Duodenal mucosa (tissue), 2 donors: ENCODE measurements around the gene CLDN19.
"Not testable (repeated sequence)": the region's sequence is repeated elsewhere in the genome, so short reads cannot be mapped to it uniquely, and the experiment has no call there.

ENCODE experiments used
- H3K27ac ChIP-seq: one replicate; pipeline ENCODE4 v1.7.0; 2013; ENCODE audit warnings: low read depth, low read length
- H3K27me3 ChIP-seq, 2 donors: one replicate each; pipeline ENCODE4 v1.7.0; 2013; ENCODE audit warnings: low read length in 2 of 2, control low read depth in 1 of 2; ENCODE audit not compliant: insufficient read depth in 2 of 2, control insufficient read depth in 1 of 2
- H3K36me3 ChIP-seq, 2 donors: one replicate each; pipeline ENCODE4 v1.7.0; 2013; ENCODE audit warnings: low read length in 2 of 2, control low read depth in 1 of 2; ENCODE audit not compliant: insufficient read depth in 2 of 2, control insufficient read depth in 1 of 2
- H3K4me1 ChIP-seq, 2 donors: one replicate each; pipeline ENCODE4 v1.7.0; 2013; ENCODE audit warnings: low read length in 2 of 2, control low read depth in 1 of 2; ENCODE audit not compliant: insufficient read depth in 2 of 2, control insufficient read depth in 1 of 2
- H3K4me3 ChIP-seq, 2 donors: one replicate each; pipeline ENCODE4 v1.7.0; 2013; ENCODE audit warnings: low read length in 2 of 2, low read depth in 1 of 2
- H3K9ac ChIP-seq, 2 donors: one replicate each; pipeline ENCODE4 v1.7.0; 2013; ENCODE audit warnings: low read length in 2 of 2, low read depth in 1 of 2
- H3K9me3 ChIP-seq, 2 donors: one replicate each; pipeline ENCODE4 v1.7.0; 2013; ENCODE audit warnings: low read length in 2 of 2, control low read depth in 1 of 2; ENCODE audit not compliant: control insufficient read depth in 1 of 2

Gene CLDN19

DNA sequence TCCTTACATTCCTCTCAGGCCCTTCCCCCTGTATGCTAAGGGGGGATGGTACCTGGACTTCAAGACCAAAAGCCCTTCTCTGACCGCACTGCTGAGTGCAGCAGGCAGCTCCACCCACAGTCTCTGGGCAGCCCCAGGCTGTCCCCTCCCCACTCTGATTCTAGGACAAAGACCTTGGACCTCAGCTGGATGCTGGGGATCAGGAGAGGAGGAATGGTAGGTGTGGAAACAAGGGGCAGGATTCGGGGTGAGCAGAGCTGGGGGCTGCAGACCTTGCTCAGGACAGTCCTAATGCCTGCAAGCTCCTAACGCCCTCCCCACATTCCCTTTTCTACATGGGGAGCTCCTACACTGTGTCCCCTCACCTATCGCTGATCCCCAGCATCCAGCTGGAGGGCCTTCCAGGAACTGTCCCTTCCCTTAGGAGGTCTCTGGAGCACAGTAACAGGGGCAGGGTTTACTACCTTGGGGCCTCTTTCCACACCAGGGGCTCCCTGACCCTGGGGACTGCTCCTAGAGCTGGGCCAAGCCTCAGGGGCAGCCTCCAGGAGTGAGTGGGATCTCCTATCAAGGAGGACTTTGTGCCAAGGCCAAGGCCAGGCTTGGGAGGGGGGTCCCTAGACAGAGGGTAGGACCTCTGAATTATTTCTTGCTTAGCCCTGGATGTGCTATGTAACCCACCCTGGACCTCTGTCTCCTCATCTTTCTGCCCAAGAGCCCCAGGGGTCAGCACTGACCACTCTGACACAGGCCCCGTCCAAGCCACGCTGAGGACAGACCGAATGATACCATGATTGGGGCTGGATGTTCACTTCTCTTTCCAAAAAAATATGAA lies 5.6 kb downstream of the CLDN19 start:
- Histone ChIP-seq H3K4me1 (peaks cover 18 to 25% of the 10 kb centered on the region in 2 donors), H3K36me3 (no peaks in the 10 kb centered on the region), H3K9me3 (no peaks in the 10 kb centered on the region), H3K4me3 (no peak overlapping the region), H3K27me3 (no peaks in the 10 kb centered on the region), H3K27ac (no peak overlapping the region), H3K9ac (no peak overlapping the region)

DNA sequence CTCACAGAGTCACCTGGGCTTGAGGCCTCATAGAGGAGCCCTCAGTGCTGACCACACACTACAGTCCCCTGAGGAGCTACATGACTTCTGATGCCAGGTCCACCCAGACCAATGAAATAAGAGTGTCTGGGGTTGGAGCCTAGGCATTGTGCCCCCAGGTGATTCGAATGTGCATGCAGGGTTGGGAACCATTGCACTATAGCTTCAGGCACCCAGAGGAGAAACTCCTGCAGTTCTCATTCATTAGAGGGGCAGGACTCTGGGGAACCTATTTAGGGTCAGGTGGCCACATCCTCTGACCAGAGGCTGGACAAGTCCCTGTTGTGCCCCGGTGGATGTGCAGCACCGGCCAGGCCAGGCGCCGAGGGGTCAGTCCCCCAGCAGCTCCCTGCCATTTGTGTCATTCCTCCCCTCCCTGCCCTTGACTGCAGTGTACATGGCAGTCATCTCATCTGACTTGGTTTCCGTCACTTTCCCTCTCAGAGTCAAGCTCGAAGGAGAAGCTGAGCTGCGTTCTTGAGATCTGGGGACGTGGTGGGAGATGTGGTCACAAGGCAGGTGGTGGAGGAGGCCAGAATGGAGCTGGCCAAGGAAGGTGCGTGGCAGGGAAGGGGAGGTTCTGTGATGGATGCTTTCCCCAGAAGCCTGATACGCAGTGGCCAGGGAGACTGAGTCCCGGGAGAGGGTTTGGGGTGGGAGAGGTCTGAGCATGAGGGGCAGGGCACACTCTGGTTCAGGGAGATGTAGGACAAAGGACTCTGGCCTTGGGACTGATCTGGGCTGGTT lies 6.4 kb downstream of the CLDN19 start:
- Histone ChIP-seq H3K27ac (no peak overlapping the region), H3K4me3 (no peak overlapping the region), H3K9me3 (no peaks in the 10 kb centered on the region), H3K9ac (no peak overlapping the region), H3K36me3 (no peaks in the 10 kb centered on the region), H3K4me1 (peaks cover 18 to 25% of the 10 kb centered on the region in 2 donors), H3K27me3 (no peaks in the 10 kb centered on the region)

DNA sequence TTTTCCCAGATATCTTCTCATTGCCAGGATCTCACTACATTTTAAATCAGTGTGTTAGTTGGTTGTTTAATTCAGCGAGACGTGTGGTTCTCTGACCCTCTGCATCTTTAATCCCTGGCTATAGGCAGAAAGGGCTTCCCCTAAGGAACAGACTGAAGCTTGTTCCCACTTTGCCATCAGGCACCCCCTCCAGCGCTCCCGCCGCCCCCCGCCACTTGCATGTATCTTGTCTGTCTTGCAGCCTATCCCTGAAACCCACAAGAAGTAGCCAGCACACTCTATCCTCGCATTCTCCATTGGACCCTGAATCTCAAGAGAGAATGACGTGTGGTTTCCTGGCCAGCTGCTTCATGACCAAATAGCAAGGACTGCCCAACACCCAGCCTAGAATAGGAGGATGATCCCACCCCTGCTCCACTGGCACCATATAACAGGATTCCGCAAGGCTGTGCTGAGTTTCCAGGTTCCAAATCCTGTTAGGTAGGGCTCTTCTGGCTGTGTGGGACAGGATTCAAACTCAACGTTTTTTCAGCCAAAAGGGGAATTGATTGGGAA lies 7.8 kb downstream of the CLDN19 start:
- no peaks in the 10 kb centered on the region for H3K9me3 ChIP-seq
- H3K4me1 ChIP-seq = peaks cover 18 to 21% of the 10 kb centered on the region in 2 donors
- H3K4me3 ChIP-seq = no peak overlapping the region
- no peaks in the 10 kb centered on the region for H3K27me3 ChIP-seq
- no peak overlapping the region for H3K27ac ChIP-seq
- no peak overlapping the region for H3K9ac ChIP-seq
- H3K36me3 ChIP-seq = no peaks in the 10 kb centered on the region

DNA sequence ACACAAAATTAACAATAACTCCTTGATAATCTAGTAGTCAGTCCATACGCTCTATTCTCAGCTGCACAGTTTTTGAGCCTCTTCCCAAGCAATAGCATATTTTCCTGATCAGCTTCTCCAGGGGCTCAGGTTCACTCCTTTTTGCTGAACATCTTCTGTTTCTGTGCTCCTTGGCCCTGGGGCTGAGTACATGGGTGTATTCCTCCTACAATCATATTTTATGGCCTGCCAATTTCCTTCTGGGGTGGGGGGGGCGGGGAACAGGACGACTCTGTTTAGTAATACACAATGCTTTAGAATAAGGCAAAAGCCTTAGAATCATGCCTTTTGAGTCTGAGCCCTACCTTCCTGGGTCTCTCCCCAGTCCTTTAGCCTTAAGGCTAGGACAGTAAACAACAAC lies 8.5 kb downstream of the CLDN19 start:
- H3K4me1 ChIP-seq = peaks cover 12 to 21% of the 10 kb centered on the region in 2 donors
- no peak overlapping the region for H3K4me3 ChIP-seq
- H3K9me3 ChIP-seq = no peaks in the 10 kb centered on the region
- no peak overlapping the region for H3K9ac ChIP-seq
- H3K36me3 ChIP-seq = no peaks in the 10 kb centered on the region
- no peaks in the 10 kb centered on the region for H3K27me3 ChIP-seq
- H3K27ac ChIP-seq = no peak overlapping the region

DNA sequence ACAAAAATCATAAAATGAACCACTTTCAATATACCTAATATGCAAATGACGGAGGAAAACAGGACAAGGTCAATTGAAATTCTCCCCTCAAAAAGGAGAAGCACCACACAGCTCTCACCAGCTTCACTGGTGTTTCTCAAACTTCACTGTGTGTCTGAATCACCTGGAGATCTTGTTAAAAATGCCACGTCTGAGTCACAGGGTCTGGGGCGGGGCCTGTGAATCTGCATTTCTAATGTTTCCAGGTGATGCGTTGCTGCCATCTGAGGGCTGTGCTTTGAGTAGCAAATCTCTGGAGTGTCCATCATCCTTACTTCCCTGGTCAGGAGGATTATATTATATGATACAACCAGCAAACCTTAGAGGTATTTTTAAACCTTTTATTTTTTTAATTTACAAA lies 9.0 kb downstream of the CLDN19 start:
- Histone ChIP-seq H3K9ac (no peak overlapping the region), H3K4me1 (peaks cover 6 to 17% of the 10 kb centered on the region in 2 donors), H3K27ac (no peak overlapping the region), H3K36me3 (no peaks in the 10 kb centered on the region), H3K4me3 (no peak overlapping the region), H3K27me3 (no peaks in the 10 kb centered on the region), H3K9me3 (no peaks in the 10 kb centered on the region)

DNA sequence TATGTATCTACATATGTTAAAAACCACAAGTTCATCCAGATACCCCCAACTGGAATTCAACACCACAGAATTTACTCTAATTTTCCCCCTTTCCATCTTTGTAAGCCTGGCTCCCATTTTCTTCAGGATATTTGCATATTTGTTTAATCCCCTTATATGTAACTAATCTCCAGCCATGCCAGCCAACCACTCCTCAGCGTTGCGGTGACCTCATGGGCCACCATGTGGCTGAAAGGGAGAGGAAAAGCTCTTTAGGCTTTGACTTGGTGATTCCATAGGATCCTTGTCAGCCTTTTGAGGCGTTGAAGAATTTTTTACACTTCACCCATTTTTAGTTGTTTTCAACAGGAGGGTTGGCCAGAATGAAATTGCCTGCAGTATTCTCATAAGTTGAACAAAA lies 10.0 kb downstream of the CLDN19 start:
- no peaks in the 10 kb centered on the region for H3K9me3 ChIP-seq
- H3K36me3 ChIP-seq = no peaks in the 10 kb centered on the region
- peaks cover 0 to 12% of the 10 kb centered on the region in 2 donors for H3K4me1 ChIP-seq
- H3K9ac ChIP-seq = no peak overlapping the region
- H3K4me3 ChIP-seq = no peak overlapping the region
- H3K27ac ChIP-seq = no peak overlapping the region
- no peaks in the 10 kb centered on the region for H3K27me3 ChIP-seq

DNA sequence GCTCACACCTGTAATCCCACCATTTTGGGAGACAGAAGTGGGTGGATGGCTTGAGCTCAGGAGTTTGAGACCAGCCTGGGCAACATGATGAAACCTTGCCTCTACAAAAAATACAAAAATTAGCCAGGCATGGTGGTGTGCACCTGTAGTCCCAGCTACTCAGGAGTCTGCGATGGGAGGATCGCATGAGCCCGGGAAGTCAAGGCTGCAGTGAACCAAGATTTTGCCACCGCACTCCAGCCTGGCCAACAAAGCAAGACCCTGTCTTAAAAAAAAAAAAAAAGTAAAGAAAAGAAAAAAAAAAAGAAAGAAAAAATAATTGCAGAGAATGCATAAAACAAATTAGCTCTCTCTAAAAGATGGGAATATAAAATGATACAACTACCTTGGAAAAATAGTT lies 14.2 kb downstream of the CLDN19 start:
- not testable (repeated sequence) for H3K4me1 ChIP-seq, H3K27ac ChIP-seq, H3K4me3 ChIP-seq, H3K9ac ChIP-seq, H3K36me3 ChIP-seq, H3K27me3 ChIP-seq, H3K9me3 ChIP-seq

DNA sequence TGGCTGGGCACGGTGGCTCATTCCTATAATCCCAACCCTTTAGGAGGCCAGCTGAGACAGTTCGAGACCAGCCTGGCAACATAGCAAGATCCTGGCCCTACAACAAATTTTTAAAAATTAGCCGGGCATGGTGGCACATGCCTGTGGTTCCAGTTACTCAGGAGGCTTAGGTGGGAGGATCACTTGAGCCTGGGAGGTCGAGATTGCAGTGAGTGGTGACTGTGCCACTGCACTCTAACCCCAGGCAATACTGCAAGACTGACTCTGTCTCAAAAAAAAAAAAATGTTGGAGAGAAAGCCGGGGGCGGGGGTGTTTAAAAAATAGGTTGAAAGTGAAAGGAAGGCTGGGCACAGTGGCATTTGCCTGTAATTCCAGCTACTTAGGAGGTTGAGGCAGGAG lies 16.5 kb downstream of the CLDN19 start:
- Histone ChIP-seq H3K36me3 (no peaks in the 10 kb centered on the region), H3K4me3 (no peak overlapping the region), H3K27me3 (no peaks in the 10 kb centered on the region), H3K4me1 (peaks cover 6 to 7% of the 10 kb centered on the region in 2 donors), H3K9me3 (no peaks in the 10 kb centered on the region), H3K27ac (no peak overlapping the region), H3K9ac (no peak overlapping the region)

DNA sequence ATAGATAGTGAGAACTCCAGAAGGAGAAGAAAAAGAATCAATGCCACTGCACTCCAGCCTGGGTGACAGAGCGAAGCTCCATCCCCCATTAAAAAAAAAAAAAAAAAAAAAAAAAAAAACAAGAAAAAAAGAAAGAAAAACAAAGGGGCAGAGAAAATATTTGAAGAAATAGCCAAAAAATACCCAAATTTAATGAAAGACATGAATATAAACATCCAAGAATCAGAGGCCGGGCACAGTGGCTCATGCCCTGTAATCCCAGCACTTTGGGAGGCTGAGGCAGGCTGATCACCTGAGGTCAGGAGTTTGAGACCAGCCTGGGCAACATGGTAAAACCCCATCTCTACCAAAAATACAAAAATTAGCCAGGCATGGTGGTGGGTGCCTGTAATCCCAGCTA lies 17.6 kb downstream of the CLDN19 start:
- not testable (repeated sequence) for H3K4me3 ChIP-seq, H3K4me1 ChIP-seq, H3K9ac ChIP-seq, H3K36me3 ChIP-seq, H3K27ac ChIP-seq, H3K9me3 ChIP-seq, H3K27me3 ChIP-seq

DNA sequence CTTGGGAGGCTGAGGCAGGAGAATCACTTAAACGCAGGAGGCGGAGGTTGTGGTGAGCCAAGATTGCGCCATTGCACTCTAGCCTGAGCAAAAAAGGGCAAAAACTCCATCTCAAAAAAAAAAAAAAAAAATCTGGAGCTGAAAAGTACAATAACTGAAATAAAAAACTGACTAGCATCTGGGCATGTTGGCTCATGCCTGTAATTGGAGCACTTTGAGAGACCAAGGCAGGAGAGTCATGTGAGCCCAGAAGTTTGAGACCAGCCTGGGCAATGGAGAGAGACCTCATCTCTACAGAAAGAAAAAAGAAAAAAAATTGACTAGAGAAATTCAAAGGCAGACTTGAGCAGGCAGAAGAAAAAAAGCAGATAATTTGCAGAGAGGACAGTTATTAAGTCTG lies 18.1 kb downstream of the CLDN19 start:
- Histone ChIP-seq H3K9ac (no peak overlapping the region), H3K27me3 (no peaks in the 10 kb centered on the region), H3K36me3 (peaks cover 0 to 11% of the 10 kb centered on the region in 2 donors), H3K9me3 (no peaks in the 10 kb centered on the region), H3K27ac (no peak overlapping the region), H3K4me3 (no peak overlapping the region), H3K4me1 (peaks cover 4 to 6% of the 10 kb centered on the region in 2 donors)
